Measurements from ENCODE around the gene TRMT112.

TRMT112 gene

DNA sequence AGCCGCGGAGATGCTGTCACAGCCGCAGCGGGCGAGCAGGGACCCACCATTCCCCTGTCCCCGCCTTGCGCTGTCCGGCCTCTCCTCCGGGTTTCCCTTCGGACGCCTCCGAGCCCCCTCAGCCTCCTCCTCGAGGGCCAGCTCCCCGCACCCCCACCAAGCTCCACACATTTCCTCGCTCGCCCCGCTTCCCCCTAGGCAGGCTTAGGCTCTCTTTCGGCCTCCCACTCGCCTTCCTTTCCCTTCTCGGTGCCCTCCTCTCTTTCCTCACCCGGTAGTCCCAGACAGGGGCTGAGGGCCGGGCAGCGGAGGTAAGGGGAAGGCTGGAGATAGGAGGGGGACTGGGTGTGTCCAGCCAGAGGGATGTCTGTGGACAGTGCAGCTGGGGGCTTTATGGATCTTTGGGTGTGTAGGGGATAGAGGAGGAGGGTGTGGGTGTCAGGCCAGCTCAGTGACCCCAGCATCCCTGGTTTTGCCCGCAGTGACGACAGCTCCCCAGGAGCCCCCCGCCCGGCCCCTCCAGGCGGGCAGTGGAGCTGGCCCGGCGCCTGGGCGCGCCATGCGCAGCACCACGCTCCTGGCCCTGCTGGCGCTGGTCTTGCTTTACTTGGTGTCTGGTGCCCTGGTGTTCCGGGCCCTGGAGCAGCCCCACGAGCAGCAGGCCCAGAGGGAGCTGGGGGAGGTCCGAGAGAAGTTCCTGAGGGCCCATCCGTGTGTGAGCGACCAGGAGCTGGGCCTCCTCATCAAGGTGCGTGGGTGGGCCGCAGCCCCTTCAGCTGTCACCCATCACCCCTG, 24.7 kb downstream of the TRMT112 start:
- no peak overlapping the region for H3K4me3 ChIP-seq (ENCODE audit: low read depth, low read length)

DNA sequence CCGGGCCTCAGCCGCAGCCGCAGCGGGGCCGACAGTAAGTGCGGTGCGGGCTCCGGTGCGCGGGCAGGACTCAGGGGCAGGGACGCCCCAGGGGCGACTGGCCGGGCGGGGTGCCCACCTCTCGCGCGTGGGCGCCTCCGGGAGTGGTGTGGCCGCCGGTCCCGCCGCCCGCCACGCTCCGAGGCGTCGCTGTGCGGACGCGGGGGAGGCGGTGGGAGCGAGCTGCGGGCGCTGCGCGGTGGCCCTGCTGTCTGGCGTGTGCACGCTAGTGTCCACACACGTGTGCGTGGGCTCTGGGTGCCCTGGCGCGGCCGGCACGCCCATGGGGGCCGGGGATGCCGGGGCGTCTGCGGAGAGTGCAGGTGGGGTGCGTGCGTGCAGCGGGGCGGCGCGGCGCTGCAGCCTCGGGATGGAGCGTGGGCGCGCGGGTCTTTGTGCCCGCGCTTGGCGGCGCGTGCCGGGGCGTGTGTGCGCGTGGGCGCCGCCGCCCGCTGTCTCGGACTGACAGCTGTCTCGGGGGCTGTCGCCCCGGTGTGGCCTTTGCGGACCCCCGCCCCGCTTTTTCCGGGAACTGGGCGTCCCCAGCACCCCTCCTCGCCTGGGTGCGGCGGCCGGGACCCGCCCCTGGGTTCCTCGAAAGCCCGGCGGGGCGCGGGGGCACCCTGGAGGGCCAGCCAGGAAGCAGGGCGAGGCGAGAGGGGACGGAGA, 25.5 kb downstream of the TRMT112 start:
- TF ChIP-seq, protein P1, sequence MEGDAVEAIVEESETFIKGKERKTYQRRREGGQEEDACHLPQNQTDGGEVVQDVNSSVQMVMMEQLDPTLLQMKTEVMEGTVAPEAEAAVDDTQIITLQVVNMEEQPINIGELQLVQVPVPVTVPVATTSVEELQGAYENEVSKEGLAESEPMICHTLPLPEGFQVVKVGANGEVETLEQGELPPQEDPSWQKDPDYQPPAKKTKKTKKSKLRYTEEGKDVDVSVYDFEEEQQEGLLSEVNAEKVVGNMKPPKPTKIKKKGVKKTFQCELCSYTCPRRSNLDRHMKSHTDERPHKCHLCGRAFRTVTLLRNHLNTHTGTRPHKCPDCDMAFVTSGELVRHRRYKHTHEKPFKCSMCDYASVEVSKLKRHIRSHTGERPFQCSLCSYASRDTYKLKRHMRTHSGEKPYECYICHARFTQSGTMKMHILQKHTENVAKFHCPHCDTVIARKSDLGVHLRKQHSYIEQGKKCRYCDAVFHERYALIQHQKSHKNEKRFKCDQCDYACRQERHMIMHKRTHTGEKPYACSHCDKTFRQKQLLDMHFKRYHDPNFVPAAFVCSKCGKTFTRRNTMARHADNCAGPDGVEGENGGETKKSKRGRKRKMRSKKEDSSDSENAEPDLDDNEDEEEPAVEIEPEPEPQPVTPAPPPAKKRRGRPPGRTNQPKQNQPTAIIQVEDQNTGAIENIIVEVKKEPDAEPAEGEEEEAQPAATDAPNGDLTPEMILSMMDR (conservative IDR thresholded peaks at IDR 0.05; ENCODE audit: low read depth, low read length), result no peak
- no peak overlapping the region for H3K4me3 ChIP-seq (ENCODE audit: low read depth, low read length)
- no peak for DNase-seq (ENCODE audit: low read depth)

More for the DNA sequence above, 24.7 kb downstream of the TRMT112 start:
- DNase-seq (ENCODE audit: low read depth), result no peak
- TF ChIP-seq, protein P1 (conservative IDR thresholded peaks at IDR 0.05; ENCODE audit: low read depth, low read length), result no peak

DNA sequence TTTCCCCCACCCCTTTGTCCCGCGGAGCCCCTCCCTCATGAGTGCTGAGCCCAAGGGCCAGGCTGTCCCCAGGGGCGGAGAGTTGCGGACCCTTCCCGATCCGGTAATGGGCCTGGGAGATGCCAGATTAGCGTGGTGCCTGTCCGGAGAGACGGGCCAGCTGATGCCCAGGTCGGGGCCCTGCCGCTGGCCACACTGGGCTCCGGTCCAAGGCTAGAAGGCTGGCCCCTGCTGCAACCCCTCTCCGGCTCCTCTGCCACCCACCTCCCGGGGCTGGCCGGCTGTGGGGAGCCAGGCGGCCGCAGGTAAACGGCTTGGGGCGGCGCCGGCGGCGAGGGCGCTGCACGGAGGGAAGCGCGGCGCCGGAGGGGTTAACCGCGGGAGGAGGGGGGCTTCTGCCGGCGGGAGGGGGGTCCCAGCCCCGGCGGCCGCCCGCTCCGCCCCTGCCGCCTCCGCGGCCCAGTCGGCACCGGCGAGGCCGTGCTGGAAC, 26.1 kb downstream of the TRMT112 start, which contains the start of gene KCNK4:
Gene KCNK4, plus strand, starts transcription at position 41 of the 490 bp plus-strand sequence. CDS start 1,717 bp downstream, outside the sequence.
- TF ChIP-seq, protein P1 (conservative IDR thresholded peaks at IDR 0.05; ENCODE audit: low read depth, low read length), result no peak
- H3K4me3 ChIP-seq (ENCODE audit: low read depth, low read length), result no peak within 1 kb of the TSS
- DNase-seq (ENCODE audit: low read depth), result no peak

DNA sequence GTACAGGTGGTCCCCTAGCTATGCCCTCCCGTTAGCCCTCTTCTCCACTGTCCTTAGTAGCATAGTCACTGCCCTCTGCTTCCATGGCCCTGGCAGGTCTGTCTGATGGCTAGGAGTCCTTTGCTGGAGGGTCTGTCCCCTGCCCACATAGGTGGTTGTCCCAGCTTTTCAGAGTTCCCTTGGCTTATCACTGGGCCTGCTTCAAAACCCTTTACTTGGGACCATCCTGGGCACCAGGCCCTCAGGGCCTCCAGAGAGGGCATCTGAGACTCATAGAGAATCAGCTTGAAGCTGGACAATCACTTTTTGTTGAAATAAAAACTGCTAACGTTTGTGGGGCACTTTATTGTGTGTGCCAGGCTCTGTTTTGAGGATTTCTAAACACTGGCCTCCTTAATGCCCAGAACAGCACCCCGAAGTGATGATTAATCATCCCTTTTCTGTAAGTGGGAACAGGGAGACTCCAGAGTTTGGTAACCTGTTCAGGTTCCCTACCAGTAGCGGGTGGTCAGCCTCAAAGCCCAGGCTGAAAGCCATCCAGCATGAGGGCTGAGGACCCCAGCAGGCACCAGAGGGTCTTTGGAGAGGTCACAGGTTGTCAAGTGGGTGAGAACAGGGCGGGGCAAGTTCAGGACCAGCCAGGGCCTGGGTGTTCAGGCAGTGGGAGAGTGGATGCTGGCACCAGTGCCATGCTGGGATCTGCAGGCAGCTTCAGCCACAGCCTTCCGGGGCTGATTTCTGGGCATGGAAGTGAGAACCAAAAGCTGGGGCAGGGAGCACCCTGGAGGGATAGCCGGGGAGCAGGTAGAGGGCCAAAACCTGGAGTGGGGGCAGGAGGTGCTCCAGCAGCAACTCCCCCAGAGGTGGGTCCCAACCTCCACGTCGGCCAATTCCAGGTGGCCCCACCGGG, 26.8 kb downstream of the TRMT112 start:
- H3K4me3 ChIP-seq (ENCODE audit: low read depth, low read length), result no peak overlapping the region
- DNase-seq (ENCODE audit: low read depth), result no peak
- TF ChIP-seq, protein P1 (conservative IDR thresholded peaks at IDR 0.05; ENCODE audit: low read depth, low read length), result no peak

DNA sequence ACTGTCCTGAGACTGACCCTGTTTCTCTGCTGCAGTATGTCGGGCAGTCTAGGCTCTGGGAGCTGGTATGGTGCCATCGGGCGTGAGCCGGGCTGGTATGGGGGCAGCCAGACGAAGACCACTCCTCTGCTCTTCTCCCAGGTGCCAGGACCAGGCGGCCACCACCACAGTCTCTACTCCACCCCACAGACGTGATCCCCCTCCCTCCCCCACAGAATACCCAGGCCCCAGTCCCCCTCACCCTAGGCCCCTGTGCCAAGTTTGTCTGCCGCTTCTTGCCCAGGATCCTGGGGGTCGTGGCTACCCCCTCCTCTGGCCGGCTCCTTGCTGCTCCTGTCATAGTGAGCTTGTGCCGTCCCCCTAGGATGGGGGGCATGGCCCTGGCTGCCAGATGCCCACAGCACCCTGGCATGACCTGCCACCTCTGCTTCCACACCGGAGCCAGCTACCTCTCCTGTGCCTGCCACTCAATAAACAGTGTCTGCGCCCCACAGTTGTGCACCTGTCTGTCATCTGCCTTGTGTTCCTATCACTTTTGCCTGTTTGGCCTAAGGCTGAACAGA, 28.3 kb downstream of the TRMT112 start:
- TF ChIP-seq, protein P1 (conservative IDR thresholded peaks at IDR 0.05; ENCODE audit: low read depth, low read length), result no peak
- no peak for DNase-seq (ENCODE audit: low read depth)
- no peak overlapping the region for H3K4me3 ChIP-seq (ENCODE audit: low read depth, low read length)

DNA sequence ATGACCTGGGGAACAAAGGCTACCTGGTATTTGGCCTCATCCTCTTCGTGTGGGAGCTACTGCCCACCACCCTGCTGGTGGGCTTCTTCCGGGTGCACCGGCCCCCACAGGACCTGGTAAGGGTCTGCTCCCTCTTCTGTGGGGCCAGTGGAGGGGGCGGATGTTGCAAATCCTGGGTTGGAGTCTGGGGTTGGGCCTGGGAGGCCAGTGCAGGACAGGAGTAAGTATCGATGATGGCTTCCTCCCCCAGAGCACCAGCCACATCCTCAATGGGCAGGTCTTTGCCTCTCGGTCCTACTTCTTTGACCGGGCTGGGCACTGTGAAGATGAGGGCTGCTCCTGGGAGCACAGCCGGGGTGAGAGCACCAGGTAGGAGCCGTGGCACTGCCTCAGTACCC, 29.0 kb downstream of the TRMT112 start:
- no peak for DNase-seq (ENCODE audit: low read depth)
- TF ChIP-seq, protein P1 (conservative IDR thresholded peaks at IDR 0.05; ENCODE audit: low read depth, low read length), result no peak
- no peak overlapping the region for H3K4me3 ChIP-seq (ENCODE audit: low read depth, low read length)

All from choroid plexus epithelial cell (primary cell).